NCI-H524 (cell line): Measurements from ENCODE around the gene CTSW.
A peak's percentile ranks its signal among the peaks of the same experiment; 100 is the strongest.
"Not testable (repeated sequence)": the region's sequence is repeated elsewhere in the genome, so short reads cannot be mapped to it uniquely, and the experiment has no call there.

Experiments
- DNase-seq, 2 experiments: peaks; one replicate each; lab custom pipeline; 2025; lab: John Stamatoyannopoulos, UW

Gene CTSW

GRCh38 chr11:65879617-65880016 lies at the start of gene CTSW:
CTSW (plus strand) TSS chr11:65879837; CDS start chr11:65879855, 18 bp downstream.
- no peak for DNase-seq

- DNase-seq = not testable (repeated sequence)
These were observed 47.4 kb upstream of the CTSW start for GRCh38 chr11:65832231-65832630.

- DNase-seq = peak; percentile 87 to 93
These were observed 46.2 kb upstream of the CTSW start, which contains the start of gene SNX32 for GRCh38 chr11:65833297-65834030. SNX32 (plus strand) TSS chr11:65833963; CDS start chr11:65834066, 103 bp downstream.

- no peak for DNase-seq
These were observed 45.4 kb upstream of the CTSW start for GRCh38 chr11:65834202-65834601.

GRCh38 chr11:65842144-65842543 lies 37.5 kb upstream of the CTSW start:
- DNase-seq = no peak

- no peak for DNase-seq
These were observed 35.8 kb upstream of the CTSW start for GRCh38 chr11:65843811-65844210.

- DNase-seq = no peak
These were observed 35.3 kb upstream of the CTSW start for GRCh38 chr11:65844231-65844872.

GRCh38 chr11:65847746-65848145 lies 31.9 kb upstream of the CTSW start:
- DNase-seq = no peak

GRCh38 chr11:65848693-65849092 lies 30.9 kb upstream of the CTSW start:
- DNase-seq = not testable (repeated sequence)

GRCh38 chr11:65849366-65849765 lies 30.3 kb upstream of the CTSW start:
- no peak for DNase-seq

GRCh38 chr11:65849771-65850216 lies 29.8 kb upstream of the CTSW start:
- DNase-seq = no peak

GRCh38 chr11:65850217-65851082 lies 29.2 kb upstream of the CTSW start:
- DNase-seq = no peak

GRCh38 chr11:65851083-65851579 lies 28.5 kb upstream of the CTSW start:
- DNase-seq = no peak

GRCh38 chr11:65851811-65852507 lies 27.7 kb upstream of the CTSW start:
- no peak for DNase-seq

- no peak for DNase-seq
These were observed 27.0 kb upstream of the CTSW start for GRCh38 chr11:65852508-65853245.

GRCh38 chr11:65853246-65853979 lies 26.2 kb upstream of the CTSW start:
- no peak for DNase-seq

- no peak for DNase-seq
These were observed 25.5 kb upstream of the CTSW start for GRCh38 chr11:65854161-65854592.

- no peak for DNase-seq
These were observed 24.5 kb upstream of the CTSW start for GRCh38 chr11:65854852-65855837.

- no peak for DNase-seq
These were observed 23.7 kb upstream of the CTSW start for GRCh38 chr11:65855927-65856363.
